ENCODE measurements around the gene NAGLU.
A peak's percentile ranks its signal among the peaks of the same experiment; 100 is the strongest.

Gene NAGLU

GRCh38 chr17:42519546-42520491 lies 16.2 kb upstream of the NAGLU start:
- peaks cover 50 to 58% of the 10 kb centered on the region in 2 donors for H3K4me1 ChIP-seq (ENCODE audit: control insufficient read depth in 2 of 2, insufficient read depth in 1 of 2, low read depth in 1 of 2, low read length in 2 of 2)
- peaks cover 3% of the 10 kb centered on the region for H3K79me1 ChIP-seq (ENCODE audit: low read depth, low read length)
- peak overlapping the region; percentile 26 for H3K4me2 ChIP-seq (ENCODE audit: insufficient read depth, low read length, poor library complexity, severe bottlenecking)
- H3K18ac ChIP-seq (ENCODE audit: low read length) = peak overlapping the region; percentile 76
- no peaks in the 10 kb centered on the region for H3K27me3 ChIP-seq (ENCODE audit: control insufficient read depth in 3 of 3, insufficient read depth in 3 of 3, low read depth in 1 of 3, low read length in 3 of 3)
- peak overlapping the region; percentile 30 for H3K4ac ChIP-seq (ENCODE audit: low read length)
- no peak overlapping the region for H4K8ac ChIP-seq (ENCODE audit: low read depth, low read length)
- peak overlapping the region; percentile 17 for H2AFZ ChIP-seq (ENCODE audit: low read length)
- peak overlapping the region; percentile 92 for H3K27ac ChIP-seq (replicated peaks; ENCODE audit: low read length)
- H3K4me3 ChIP-seq (ENCODE audit: low read length in 2 of 2) = no peak overlapping the region
- peak overlapping the region; percentile 43 for H2BK5ac ChIP-seq (ENCODE audit: low read length)
- no peak overlapping the region for H2BK120ac ChIP-seq (ENCODE audit: low read depth, low read length)
- WGBS, 2 donors (ENCODE audit: extremely low coverage in 2 of 2, insufficient read length in 2 of 2, insufficient replicate concordance in 1 of 2) = no CpG with 5 or more reads among the region's 12 CpGs
- H3K9ac ChIP-seq (ENCODE audit: low read depth, low read length, poor library complexity) = no peak overlapping the region
- peak; percentile 72 for DNase-seq (ENCODE audit: low spot score)
- peak overlapping the region; percentile 40 for H4K91ac ChIP-seq (ENCODE audit: low read depth, low read length, poor library complexity)
- H2AK5ac ChIP-seq (ENCODE audit: low read depth, low read length) = peak overlapping the region; percentile 49
- H3K9me3 ChIP-seq (replicated peaks in 1 of 2; ENCODE audit: control insufficient read depth in 2 of 2, insufficient read depth in 1 of 2, low read depth in 1 of 2, low read length in 2 of 2) = no peaks in the 10 kb centered on the region
- peaks cover 14 to 52% of the 10 kb centered on the region in 2 donors for H3K36me3 ChIP-seq (replicated peaks in 1 of 2; ENCODE audit: control insufficient read depth in 2 of 2, insufficient read depth in 2 of 2, low read length in 2 of 2)
- H3K14ac ChIP-seq (ENCODE audit: low read length) = no peak overlapping the region
- H2BK12ac ChIP-seq (ENCODE audit: low read length) = no peak overlapping the region
- H2BK15ac ChIP-seq (ENCODE audit: low read length) = peak overlapping the region; percentile 56
- no peak overlapping the region for H3K23ac ChIP-seq (ENCODE audit: low read depth, low read length, poor library complexity)

- H4K8ac ChIP-seq (ENCODE audit: low read depth, low read length) = no peak overlapping the region
- H2BK15ac ChIP-seq (ENCODE audit: low read length) = no peak overlapping the region
- peak overlapping the region; percentile 17 for H2AFZ ChIP-seq (ENCODE audit: low read length)
- peak overlapping the region; percentile 19 for H3K4me2 ChIP-seq (ENCODE audit: insufficient read depth, low read length, poor library complexity, severe bottlenecking)
- H3K23ac ChIP-seq (ENCODE audit: low read depth, low read length, poor library complexity) = no peak overlapping the region
- no peak overlapping the region for H3K4me3 ChIP-seq (ENCODE audit: low read length in 2 of 2)
- peaks cover 3% of the 10 kb centered on the region for H3K79me1 ChIP-seq (ENCODE audit: low read depth, low read length)
- no peak overlapping the region for H3K9ac ChIP-seq (ENCODE audit: low read depth, low read length, poor library complexity)
- peak overlapping the region; percentile 30 for H2BK12ac ChIP-seq (ENCODE audit: low read length)
- no CpG with 5 or more reads among the region's 9 CpGs for WGBS, 2 donors (ENCODE audit: extremely low coverage in 2 of 2, insufficient read length in 2 of 2, insufficient replicate concordance in 1 of 2)
- peak overlapping the region; percentile 25 for H2BK120ac ChIP-seq (ENCODE audit: low read depth, low read length)
- DNase-seq (ENCODE audit: low spot score) = no peak
- peaks cover 50 to 56% of the 10 kb centered on the region in 2 donors for H3K4me1 ChIP-seq (ENCODE audit: control insufficient read depth in 2 of 2, insufficient read depth in 1 of 2, low read depth in 1 of 2, low read length in 2 of 2)
- H3K18ac ChIP-seq (ENCODE audit: low read length) = peak overlapping the region; percentile 87
- H4K91ac ChIP-seq (ENCODE audit: low read depth, low read length, poor library complexity) = no peak overlapping the region
- H3K9me3 ChIP-seq (replicated peaks in 1 of 2; ENCODE audit: control insufficient read depth in 2 of 2, insufficient read depth in 1 of 2, low read depth in 1 of 2, low read length in 2 of 2) = no peaks in the 10 kb centered on the region
- no peak overlapping the region for H3K4ac ChIP-seq (ENCODE audit: low read length)
- peak overlapping the region; percentile 92 for H3K27ac ChIP-seq (replicated peaks; ENCODE audit: low read length)
- peaks cover 14 to 49% of the 10 kb centered on the region in 2 donors for H3K36me3 ChIP-seq (replicated peaks in 1 of 2; ENCODE audit: control insufficient read depth in 2 of 2, insufficient read depth in 2 of 2, low read length in 2 of 2)
- no peaks in the 10 kb centered on the region for H3K27me3 ChIP-seq (ENCODE audit: control insufficient read depth in 3 of 3, insufficient read depth in 3 of 3, low read depth in 1 of 3, low read length in 3 of 3)
- H3K14ac ChIP-seq (ENCODE audit: low read length) = no peak overlapping the region
- H2AK5ac ChIP-seq (ENCODE audit: low read depth, low read length) = peak overlapping the region; percentile 44
- H2BK5ac ChIP-seq (ENCODE audit: low read length) = peak overlapping the region; percentile 39
Observed at GRCh38 chr17:42520540-42520951, 15.5 kb upstream of the NAGLU start.

- Histone ChIP-seq H3K27me3 (ENCODE audit: control insufficient read depth in 3 of 3, insufficient read depth in 3 of 3, low read depth in 1 of 3, low read length in 3 of 3) (no peaks in the 10 kb centered on the region), H2AFZ (ENCODE audit: low read length) (no peak overlapping the region), H3K4me3 (ENCODE audit: low read length in 2 of 2) (no peak overlapping the region), H2BK12ac (ENCODE audit: low read length) (no peak overlapping the region), H3K4me2 (ENCODE audit: insufficient read depth, low read length, poor library complexity, severe bottlenecking) (no peak overlapping the region), H3K23ac (ENCODE audit: low read depth, low read length, poor library complexity) (no peak overlapping the region), H4K91ac (ENCODE audit: low read depth, low read length, poor library complexity) (no peak overlapping the region), H2BK5ac (ENCODE audit: low read length) (peak overlapping the region; percentile 39), H3K27ac (replicated peaks; ENCODE audit: low read length) (peak overlapping the region; percentile 92), H3K18ac (ENCODE audit: low read length) (peak overlapping the region; percentile 86), H3K4me1 (ENCODE audit: control insufficient read depth in 2 of 2, insufficient read depth in 1 of 2, low read depth in 1 of 2, low read length in 2 of 2) (peaks cover 50 to 54% of the 10 kb centered on the region in 2 donors), H2AK5ac (ENCODE audit: low read depth, low read length) (no peak overlapping the region), H3K4ac (ENCODE audit: low read length) (no peak overlapping the region), H2BK15ac (ENCODE audit: low read length) (peak overlapping the region; percentile 29), H4K8ac (ENCODE audit: low read depth, low read length) (peak overlapping the region; percentile 19), H3K9me3 (replicated peaks in 1 of 2; ENCODE audit: control insufficient read depth in 2 of 2, insufficient read depth in 1 of 2, low read depth in 1 of 2, low read length in 2 of 2) (no peaks in the 10 kb centered on the region), H3K36me3 (replicated peaks in 1 of 2; ENCODE audit: control insufficient read depth in 2 of 2, insufficient read depth in 2 of 2, low read length in 2 of 2) (peaks cover 14 to 45% of the 10 kb centered on the region in 2 donors), H3K79me1 (ENCODE audit: low read depth, low read length) (peaks cover 3% of the 10 kb centered on the region), H2BK120ac (ENCODE audit: low read depth, low read length) (no peak overlapping the region), H3K14ac (ENCODE audit: low read length) (no peak overlapping the region), H3K9ac (ENCODE audit: low read depth, low read length, poor library complexity) (no peak overlapping the region)
- DNase-seq (ENCODE audit: low spot score) = no peak
- WGBS, 2 donors (ENCODE audit: extremely low coverage in 2 of 2, insufficient read length in 2 of 2, insufficient replicate concordance in 1 of 2) = no CpG with 5 or more reads among the region's 8 CpGs
Observed at GRCh38 chr17:42521036-42521435, 15.0 kb upstream of the NAGLU start.

- H2BK5ac ChIP-seq (ENCODE audit: low read length) = peak overlapping the region; percentile 88
- H3K36me3 ChIP-seq (replicated peaks in 1 of 2; ENCODE audit: control insufficient read depth in 2 of 2, insufficient read depth in 2 of 2, low read length in 2 of 2) = peaks cover 13 to 38% of the 10 kb centered on the region in 2 donors
- H3K4me1 ChIP-seq (ENCODE audit: control insufficient read depth in 2 of 2, insufficient read depth in 1 of 2, low read depth in 1 of 2, low read length in 2 of 2) = peaks cover 50 to 51% of the 10 kb centered on the region in 2 donors
- H3K27ac ChIP-seq (replicated peaks; ENCODE audit: low read length) = peak overlapping the region; percentile 92
- H2AFZ ChIP-seq (ENCODE audit: low read length) = no peak overlapping the region
- H3K79me1 ChIP-seq (ENCODE audit: low read depth, low read length) = peaks cover 3% of the 10 kb centered on the region
- no peak overlapping the region for H3K4me3 ChIP-seq (ENCODE audit: low read length in 2 of 2)
- H3K18ac ChIP-seq (ENCODE audit: low read length) = peak overlapping the region; percentile 50
- peak overlapping the region; percentile 17 for H3K4ac ChIP-seq (ENCODE audit: low read length)
- H2BK12ac ChIP-seq (ENCODE audit: low read length) = no peak overlapping the region
- no CpG with 5 or more reads among the region's 11 CpGs for WGBS, 2 donors (ENCODE audit: extremely low coverage in 2 of 2, insufficient read length in 2 of 2, insufficient replicate concordance in 1 of 2)
- H4K8ac ChIP-seq (ENCODE audit: low read depth, low read length) = no peak overlapping the region
- no peak overlapping the region for H3K4me2 ChIP-seq (ENCODE audit: insufficient read depth, low read length, poor library complexity, severe bottlenecking)
- H3K27me3 ChIP-seq (ENCODE audit: control insufficient read depth in 3 of 3, insufficient read depth in 3 of 3, low read depth in 1 of 3, low read length in 3 of 3) = no peaks in the 10 kb centered on the region
- no peak overlapping the region for H3K9ac ChIP-seq (ENCODE audit: low read depth, low read length, poor library complexity)
- no peak overlapping the region for H3K14ac ChIP-seq (ENCODE audit: low read length)
- H2BK120ac ChIP-seq (ENCODE audit: low read depth, low read length) = peak overlapping the region; percentile 69
- peak overlapping the region; percentile 79 for H2BK15ac ChIP-seq (ENCODE audit: low read length)
- H3K9me3 ChIP-seq (replicated peaks in 1 of 2; ENCODE audit: control insufficient read depth in 2 of 2, insufficient read depth in 1 of 2, low read depth in 1 of 2, low read length in 2 of 2) = no peaks in the 10 kb centered on the region
- DNase-seq (ENCODE audit: low spot score) = no peak
- H3K23ac ChIP-seq (ENCODE audit: low read depth, low read length, poor library complexity) = peak overlapping the region; percentile 16
- H4K91ac ChIP-seq (ENCODE audit: low read depth, low read length, poor library complexity) = no peak overlapping the region
- H2AK5ac ChIP-seq (ENCODE audit: low read depth, low read length) = peak overlapping the region; percentile 98
Observed at GRCh38 chr17:42521666-42522262, 14.3 kb upstream of the NAGLU start.

Data from neuronal stem cell (in vitro differentiated cells).